HCT116 (cell line): Measurements from ENCODE around the gene HSPA1A.

Experiments used
- CTCF ChIP-seq, 3 experiments: fragments of 200-600 bp in 1 of 3; sonication (generic) in 1 of 3; IDR thresholded peaks in 2 of 3; conservative IDR thresholded peaks in 1 of 3; 2 replicates each; pipeline ENCODE4 v1.5.1; 2012 to 2017; ENCODE audit warnings: low read depth in 2 of 3, low read length in 2 of 3, antibody characterized with exemption in 1 of 3, borderline replicate concordance in 1 of 3, control low read depth in 1 of 3, mild to moderate bottlenecking in 1 of 3, mixed read lengths in 1 of 3, mixed run types in 1 of 3, moderate library complexity in 1 of 3; ENCODE audit not compliant: insufficient read depth in 1 of 3
- EZH2 ChIP-seq: fragments of 200-600 bp; sonication (generic); IDR thresholded peaks from 2 replicates; pipeline ENCODE4 v1.6.1; 2017; ENCODE audit warnings: antibody characterized with exemption, mixed run types
- EZH2phosphoT487 ChIP-seq: fragments of 200-600 bp; IDR thresholded peaks from 2 replicates; pipeline ENCODE4 v1.6.1; 2018; ENCODE audit warnings: antibody characterized with exemption, borderline replicate concordance
- JUND ChIP-seq: IDR thresholded peaks from 2 replicates; pipeline ENCODE4 v1.6.1; 2012
- POLR2A ChIP-seq: IDR thresholded peaks from 2 replicates; pipeline ENCODE4 v1.7.0; 2011; ENCODE audit warnings: borderline replicate concordance; ENCODE audit not compliant: insufficient read depth, insufficient read length; ENCODE audit errors: extremely low read depth
- RAD21 ChIP-seq: IDR thresholded peaks from 2 replicates; pipeline ENCODE4 v1.6.1; 2012; ENCODE audit warnings: low read depth, mild to moderate bottlenecking
- REST ChIP-seq: IDR thresholded peaks from 2 replicates; pipeline ENCODE4 v1.6.1; 2012; ENCODE audit warnings: low read depth
- SIN3A ChIP-seq: IDR thresholded peaks from 2 replicates; pipeline ENCODE4 v1.6.1; 2012; ENCODE audit warnings: low read depth
- YY1 ChIP-seq: IDR thresholded peaks from 2 replicates; pipeline ENCODE4 v1.6.1; 2011; ENCODE audit warnings: low read length, low read depth, moderate library complexity, mild to moderate bottlenecking; ENCODE audit not compliant: insufficient replicate concordance; ENCODE audit errors: extremely low read depth

- TF ChIP-seq EZH2 (no peak), POLR2A (no peak), EZH2phosphoT487 (no peak), YY1 (no peak), RAD21 (no peak), CTCF (IDR thresholded peaks at IDR 0.05 in 2 of 3, conservative IDR thresholded peaks at IDR 0.05 in 1 of 3; ENCODE audit: borderline replicate concordance in 1 of 3, insufficient read depth in 1 of 3, low read depth in 2 of 3, low read length in 2 of 3) (no peak), REST (no peak), JUND (no peak), SIN3A (no peak)
These were observed 22.2 kb downstream of the HSPA1A start for GRCh38 chr6:31837369-31838113.
